Inflammatory macrophage treated with lipopolysaccharide for 1 hour (primary cell): Measurements from ENCODE around the gene IL20RA.

Source experiments
- DNase-seq, 2 donors: peaks; one replicate each; pipeline ENCODE4 v3.0.0-alpha.2; 2020 to 2022

Gene IL20RA

DNA sequence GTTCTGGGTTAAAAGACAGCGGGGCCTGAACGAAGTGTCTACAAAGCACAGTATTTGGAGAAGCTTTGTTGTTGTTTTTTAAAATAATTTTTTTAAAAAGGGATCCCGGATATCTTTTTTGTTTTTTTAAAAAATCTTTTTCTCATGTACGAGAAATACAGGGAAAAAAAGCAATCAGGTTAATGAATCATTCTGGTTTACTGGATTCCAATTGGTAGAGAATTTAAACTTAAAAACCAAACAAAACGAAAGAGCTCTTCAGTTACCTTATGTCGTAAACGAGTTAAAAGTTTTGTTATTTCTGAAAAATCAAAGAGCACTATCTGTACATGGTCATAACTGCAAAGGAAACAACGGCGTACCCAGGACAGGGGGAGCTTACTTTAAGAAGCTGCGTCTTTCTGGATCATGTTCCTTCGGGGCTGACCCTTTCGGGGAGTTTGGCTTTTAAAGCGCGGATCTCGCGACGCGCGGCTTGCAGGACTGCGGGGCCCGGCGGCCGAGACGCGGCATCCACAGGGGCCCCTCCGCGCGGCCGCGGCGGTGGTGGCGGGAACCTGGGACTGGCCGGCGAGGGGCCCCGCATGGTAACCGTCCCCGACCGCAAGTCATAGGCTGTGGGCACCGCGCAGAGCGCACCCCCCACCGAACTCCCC, 927 bp downstream of the IL20RA start:
- peak; percentile 5 to 29 for DNase-seq

- DNase-seq, result no peak
Measured at GRCh38 chr6:137040393-137040792, 4.4 kb downstream of the IL20RA start.

DNA sequence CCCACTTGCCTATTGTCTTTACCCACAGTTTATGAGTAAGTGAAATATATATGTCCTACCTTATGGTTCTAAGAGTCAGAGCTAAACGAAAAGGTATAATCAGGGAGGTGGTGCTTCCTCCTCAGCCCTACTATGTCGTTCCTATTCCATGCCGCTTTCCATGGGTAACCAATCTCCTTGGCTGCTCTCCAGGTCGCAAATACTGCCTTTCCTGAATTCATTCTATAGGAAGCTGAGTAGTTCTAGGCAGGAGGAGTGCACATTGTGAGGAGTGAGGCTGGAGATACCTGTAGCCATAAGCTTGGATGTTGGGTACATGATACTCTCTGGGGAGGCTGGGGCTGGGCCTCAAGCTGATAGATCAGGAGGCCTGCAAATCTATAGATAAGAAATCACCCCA, 5.8 kb downstream of the IL20RA start:
- no peak for DNase-seq

- no peak for DNase-seq
Measured at GRCh38 chr6:137036566-137037300, 8.0 kb downstream of the IL20RA start.

DNA sequence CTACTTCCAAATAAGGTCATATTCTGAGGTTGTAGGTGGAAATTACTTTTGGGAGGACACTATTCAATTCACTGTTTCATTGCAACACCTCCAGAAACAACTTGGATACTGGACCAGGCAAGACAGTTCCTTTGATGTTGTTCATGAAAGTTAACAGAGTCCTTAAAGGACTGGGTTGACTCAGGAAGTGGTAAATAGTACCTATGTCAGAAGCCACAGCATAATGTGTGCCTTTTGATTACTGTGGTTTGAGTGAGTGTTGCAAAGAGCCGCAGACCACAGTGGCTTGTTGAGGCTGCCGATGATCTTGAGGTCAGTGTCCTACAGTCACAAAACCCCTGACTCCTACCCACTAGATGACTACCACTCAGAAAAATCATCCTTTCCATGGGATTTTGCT, 10.9 kb downstream of the IL20RA start:
- no peak for DNase-seq

GRCh38 chr6:137031122-137031521, 13.6 kb downstream of the IL20RA start:
- DNase-seq, result no peak

DNA sequence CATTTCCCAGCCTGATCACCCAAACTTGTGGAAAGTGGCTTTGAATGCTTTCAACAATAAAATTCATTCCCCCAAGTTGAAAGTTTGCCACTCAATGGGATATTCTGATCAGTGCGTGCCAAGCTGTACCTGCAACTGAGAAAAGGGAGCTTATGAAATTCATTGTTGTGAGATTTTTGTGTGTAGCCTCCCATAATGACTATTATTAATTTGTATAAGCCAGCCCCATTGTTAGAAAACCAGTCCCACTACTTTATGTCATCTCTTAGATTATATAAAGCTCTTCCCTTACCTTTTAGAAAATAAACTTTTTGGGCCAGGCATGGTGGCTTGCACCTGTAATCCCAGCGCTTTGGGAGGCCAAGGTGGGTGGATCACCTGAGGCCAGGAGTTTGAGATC, 15.9 kb downstream of the IL20RA start:
- DNase-seq, result no peak

DNA sequence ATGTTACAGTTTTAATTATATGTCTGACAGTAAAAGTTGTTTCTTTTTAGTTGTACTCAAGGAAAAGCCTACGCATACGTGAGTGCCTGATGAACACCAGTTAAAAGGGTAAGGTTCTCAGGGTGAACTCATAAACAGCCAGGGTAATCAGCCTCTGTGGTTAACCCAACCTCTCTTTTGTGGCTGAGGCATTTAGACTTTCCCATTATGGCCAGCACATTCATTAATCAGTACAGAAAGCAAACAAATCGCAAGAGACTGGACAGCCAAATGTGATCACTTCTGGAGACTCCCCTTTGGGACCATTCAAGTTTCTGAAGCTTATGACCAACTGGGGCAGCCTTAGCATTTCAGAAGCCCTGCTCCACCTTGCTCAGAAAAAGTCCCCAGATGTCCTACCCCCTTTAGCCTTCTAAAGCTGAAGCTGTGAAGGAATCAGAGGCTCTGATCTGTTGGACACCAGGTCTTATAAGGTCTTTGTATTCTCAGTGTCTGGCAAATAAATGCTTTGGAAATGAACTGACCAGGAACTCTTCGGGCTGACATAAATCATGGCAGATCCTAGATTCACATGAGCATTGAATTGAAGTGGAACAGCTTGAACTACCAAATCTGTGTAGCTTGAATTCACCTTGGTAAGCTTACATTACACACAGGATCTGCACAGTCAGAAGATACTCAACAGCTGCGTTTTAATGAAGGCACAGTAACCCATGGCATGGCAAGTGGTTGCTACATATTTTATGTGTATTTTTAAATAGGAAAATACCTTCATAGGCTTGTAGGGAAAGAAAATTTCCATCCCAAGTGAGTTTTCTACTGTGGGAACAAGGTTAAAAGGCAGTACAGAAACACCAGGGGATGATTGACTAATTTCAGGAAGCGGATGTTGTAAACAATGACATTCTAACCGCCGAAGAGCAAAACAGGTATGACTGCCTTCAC, 18.7 kb downstream of the IL20RA start:
- DNase-seq, result peak in 1 of 2 donors; percentile 17

- DNase-seq, result no peak
Measured at GRCh38 chr6:137024237-137024990, 20.4 kb downstream of the IL20RA start.

- no peak for DNase-seq
Measured at GRCh38 chr6:137020776-137021175, 24.0 kb downstream of the IL20RA start.

- no peak for DNase-seq
Measured at GRCh38 chr6:137019476-137020272, 25.1 kb downstream of the IL20RA start.

DNA sequence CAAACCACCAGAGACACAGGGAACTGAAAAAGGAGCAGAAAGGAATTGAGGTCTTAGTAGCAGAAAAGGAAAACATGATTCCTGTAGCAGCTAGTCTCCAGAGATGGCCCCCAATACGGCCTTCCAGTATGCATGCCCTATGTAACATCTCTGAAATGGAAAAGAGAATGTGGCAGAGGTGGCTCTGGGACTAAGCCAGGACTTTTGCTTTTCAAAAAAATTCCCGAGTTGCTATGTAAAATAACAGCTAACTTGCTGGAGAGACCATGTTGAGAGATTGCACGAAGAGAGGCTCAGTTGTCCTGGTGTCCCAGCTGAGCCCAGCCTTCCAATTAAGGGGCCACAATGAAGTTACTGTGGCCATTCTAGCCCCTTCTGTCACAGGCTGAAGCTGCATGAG, 27.7 kb downstream of the IL20RA start:
- no peak for DNase-seq

DNA sequence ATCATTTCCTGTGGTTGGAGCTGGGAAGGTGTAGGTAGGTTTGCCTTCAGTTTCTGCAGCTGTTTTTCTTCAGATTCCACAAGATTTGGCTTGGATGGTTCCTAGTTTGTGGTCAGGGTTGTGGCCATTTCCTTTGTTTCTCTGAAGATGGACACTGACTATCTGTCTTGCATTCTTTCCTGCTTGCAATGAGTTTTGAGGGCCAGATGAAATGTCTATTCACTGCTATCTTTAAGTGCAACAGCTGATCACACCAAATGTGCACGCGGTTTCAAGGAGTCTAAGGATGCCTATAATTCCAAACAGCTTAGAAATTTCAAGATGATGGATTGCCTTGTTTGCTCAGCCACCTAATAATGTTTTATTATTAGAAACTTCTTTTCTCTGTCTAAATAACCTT, 28.4 kb downstream of the IL20RA start:
- no peak for DNase-seq

DNA sequence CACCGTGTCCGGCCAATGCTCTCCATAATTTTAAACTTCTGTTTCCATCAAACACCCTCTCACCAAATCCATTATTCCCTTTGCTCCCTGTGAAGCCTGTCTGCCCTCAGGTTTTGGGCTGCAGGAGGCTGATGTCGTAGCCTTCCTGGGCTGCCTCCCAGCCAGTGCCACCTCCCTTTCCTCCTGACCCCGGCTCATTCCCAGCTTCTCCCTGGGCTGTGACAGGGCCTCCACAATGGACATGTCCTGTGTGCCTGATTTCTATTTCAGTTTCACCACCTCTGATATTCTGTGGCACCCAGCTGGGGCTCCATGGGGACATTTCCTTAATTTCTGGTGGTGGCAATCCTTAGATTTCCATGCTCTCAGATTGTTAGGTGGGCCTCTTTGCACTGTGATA, 28.8 kb downstream of the IL20RA start:
- no peak for DNase-seq

GRCh38 chr6:137013738-137014602, 30.8 kb downstream of the IL20RA start:
- DNase-seq, result peak; percentile 4 to 16

- DNase-seq, result no peak
Measured at GRCh38 chr6:137013031-137013430, 31.7 kb downstream of the IL20RA start.

GRCh38 chr6:137011406-137011805, 33.4 kb downstream of the IL20RA start:
- no peak for DNase-seq

- no peak for DNase-seq
Measured at GRCh38 chr6:137010128-137010718, 34.5 kb downstream of the IL20RA start.

GRCh38 chr6:137008204-137008603, 36.6 kb downstream of the IL20RA start:
- no peak for DNase-seq

GRCh38 chr6:137006056-137006455, 38.7 kb downstream of the IL20RA start:
- no peak for DNase-seq
